ENCODE measurements around the gene EPHA8.

Gene EPHA8

GRCh38 chr1:22626237-22627157, 63.2 kb downstream of the EPHA8 start:
- no peak overlapping the region for H3K4me3 ChIP-seq (ENCODE audit: insufficient read depth, low read depth, low read length, poor library complexity, severe bottlenecking)
- H3K27me3 ChIP-seq (replicated peaks; ENCODE audit: control insufficient read depth, insufficient read depth, low read length, poor library complexity, severe bottlenecking): peaks cover 4% of the 10 kb centered on the region
- H3K4me1 ChIP-seq (ENCODE audit: control insufficient read depth, insufficient read depth, low read length, poor library complexity, severe bottlenecking): no peaks in the 10 kb centered on the region
- H3K9me3 ChIP-seq (ENCODE audit: control insufficient read depth, low read length): no peaks in the 10 kb centered on the region
- no peaks in the 10 kb centered on the region for H3K36me3 ChIP-seq (ENCODE audit: control insufficient read depth, insufficient read depth, low read length)
- H3K27ac ChIP-seq (ENCODE audit: insufficient read depth, low read length, poor library complexity, severe bottlenecking): no peak overlapping the region
- no peak for DNase-seq

GRCh38 chr1:22627331-22627730, 64.0 kb downstream of the EPHA8 start:
- Histone ChIP-seq H3K4me1 (ENCODE audit: control insufficient read depth, insufficient read depth, low read length, poor library complexity, severe bottlenecking) (no peaks in the 10 kb centered on the region), H3K27me3 (replicated peaks; ENCODE audit: control insufficient read depth, insufficient read depth, low read length, poor library complexity, severe bottlenecking) (peaks cover 4% of the 10 kb centered on the region)
- DNase-seq: no peak

GRCh38 chr1:22628698-22629444, 65.6 kb downstream of the EPHA8 start:
- DNase-seq: no peak
- H3K36me3 ChIP-seq (ENCODE audit: control insufficient read depth, insufficient read depth, low read length): no peaks in the 10 kb centered on the region
- H3K27me3 ChIP-seq (replicated peaks; ENCODE audit: control insufficient read depth, insufficient read depth, low read length, poor library complexity, severe bottlenecking): peaks cover 4% of the 10 kb centered on the region
- H3K4me3 ChIP-seq (ENCODE audit: insufficient read depth, low read depth, low read length, poor library complexity, severe bottlenecking): no peak overlapping the region
- no peaks in the 10 kb centered on the region for H3K4me1 ChIP-seq (ENCODE audit: control insufficient read depth, insufficient read depth, low read length, poor library complexity, severe bottlenecking)
- no peaks in the 10 kb centered on the region for H3K9me3 ChIP-seq (ENCODE audit: control insufficient read depth, low read length)
- no peak overlapping the region for H3K27ac ChIP-seq (ENCODE audit: insufficient read depth, low read length, poor library complexity, severe bottlenecking)

More at GRCh38 chr1:22627331-22627730, 64.0 kb downstream of the EPHA8 start:
- H3K9me3 ChIP-seq (ENCODE audit: control insufficient read depth, low read length): no peaks in the 10 kb centered on the region
- no peak overlapping the region for H3K27ac ChIP-seq (ENCODE audit: insufficient read depth, low read length, poor library complexity, severe bottlenecking)
- H3K4me3 ChIP-seq (ENCODE audit: insufficient read depth, low read depth, low read length, poor library complexity, severe bottlenecking): no peak overlapping the region
- no peaks in the 10 kb centered on the region for H3K36me3 ChIP-seq (ENCODE audit: control insufficient read depth, insufficient read depth, low read length)

GRCh38 chr1:22629886-22630285, 66.6 kb downstream of the EPHA8 start:
- Histone ChIP-seq H3K27me3 (replicated peaks; ENCODE audit: control insufficient read depth, insufficient read depth, low read length, poor library complexity, severe bottlenecking) (peaks cover 4% of the 10 kb centered on the region), H3K4me1 (ENCODE audit: control insufficient read depth, insufficient read depth, low read length, poor library complexity, severe bottlenecking) (no peaks in the 10 kb centered on the region), H3K9me3 (ENCODE audit: control insufficient read depth, low read length) (no peaks in the 10 kb centered on the region), H3K4me3 (ENCODE audit: insufficient read depth, low read depth, low read length, poor library complexity, severe bottlenecking) (no peak overlapping the region), H3K36me3 (ENCODE audit: control insufficient read depth, insufficient read depth, low read length) (no peaks in the 10 kb centered on the region), H3K27ac (ENCODE audit: insufficient read depth, low read length, poor library complexity, severe bottlenecking) (no peak overlapping the region)
- DNase-seq: no peak

- H3K27me3 ChIP-seq (replicated peaks; ENCODE audit: control insufficient read depth, insufficient read depth, low read length, poor library complexity, severe bottlenecking): no peaks in the 10 kb centered on the region
Measured at GRCh38 chr1:22633697-22634463, 70.6 kb downstream of the EPHA8 start.

GRCh38 chr1:22635436-22635835, 72.1 kb downstream of the EPHA8 start:
- no peaks in the 10 kb centered on the region for H3K4me1 ChIP-seq (ENCODE audit: control insufficient read depth, insufficient read depth, low read length, poor library complexity, severe bottlenecking)
- no peak overlapping the region for H3K4me3 ChIP-seq (ENCODE audit: insufficient read depth, low read depth, low read length, poor library complexity, severe bottlenecking)
- no peak for DNase-seq
- H3K36me3 ChIP-seq (ENCODE audit: control insufficient read depth, insufficient read depth, low read length): no peaks in the 10 kb centered on the region
- no peak overlapping the region for H3K27ac ChIP-seq (ENCODE audit: insufficient read depth, low read length, poor library complexity, severe bottlenecking)
- H3K9me3 ChIP-seq (ENCODE audit: control insufficient read depth, low read length): no peaks in the 10 kb centered on the region
- no peaks in the 10 kb centered on the region for H3K27me3 ChIP-seq (replicated peaks; ENCODE audit: control insufficient read depth, insufficient read depth, low read length, poor library complexity, severe bottlenecking)

More at GRCh38 chr1:22633697-22634463, 70.6 kb downstream of the EPHA8 start:
- Histone ChIP-seq H3K4me1 (ENCODE audit: control insufficient read depth, insufficient read depth, low read length, poor library complexity, severe bottlenecking) (no peaks in the 10 kb centered on the region), H3K36me3 (ENCODE audit: control insufficient read depth, insufficient read depth, low read length) (no peaks in the 10 kb centered on the region), H3K4me3 (ENCODE audit: insufficient read depth, low read depth, low read length, poor library complexity, severe bottlenecking) (no peak overlapping the region), H3K9me3 (ENCODE audit: control insufficient read depth, low read length) (no peaks in the 10 kb centered on the region), H3K27ac (ENCODE audit: insufficient read depth, low read length, poor library complexity, severe bottlenecking) (no peak overlapping the region)
- no peak for DNase-seq

- Histone ChIP-seq H3K4me3 (ENCODE audit: insufficient read depth, low read depth, low read length, poor library complexity, severe bottlenecking) (no peak within 1 kb of the TSS), H3K9me3 (ENCODE audit: control insufficient read depth, low read length) (no peaks in the 10 kb centered on the region), H3K36me3 (ENCODE audit: control insufficient read depth, insufficient read depth, low read length) (no peaks in the 10 kb centered on the region), H3K27me3 (replicated peaks; ENCODE audit: control insufficient read depth, insufficient read depth, low read length, poor library complexity, severe bottlenecking) (peaks cover 4% of the 10 kb centered on the region), H3K4me1 (ENCODE audit: control insufficient read depth, insufficient read depth, low read length, poor library complexity, severe bottlenecking) (no peaks in the 10 kb centered on the region), H3K27ac (ENCODE audit: insufficient read depth, low read length, poor library complexity, severe bottlenecking) (no peak within 1 kb of the TSS)
- DNase-seq: no peak
Measured at GRCh38 chr1:22636353-22636752, 73.1 kb downstream of the EPHA8 start, which contains the start of gene C1QA. Gene C1QA, plus strand, starts transcription at chr1:22636628. Its CDS starts 989 bp downstream, at chr1:22637617.

GRCh38 chr1:22636927-22637326, 73.6 kb downstream of the EPHA8 start:
- H3K36me3 ChIP-seq (ENCODE audit: control insufficient read depth, insufficient read depth, low read length): no peaks in the 10 kb centered on the region
- no peak overlapping the region for H3K4me3 ChIP-seq (ENCODE audit: insufficient read depth, low read depth, low read length, poor library complexity, severe bottlenecking)
- H3K27ac ChIP-seq (ENCODE audit: insufficient read depth, low read length, poor library complexity, severe bottlenecking): no peak overlapping the region
- H3K27me3 ChIP-seq (replicated peaks; ENCODE audit: control insufficient read depth, insufficient read depth, low read length, poor library complexity, severe bottlenecking): peaks cover 6% of the 10 kb centered on the region
- DNase-seq: no peak
- no peaks in the 10 kb centered on the region for H3K9me3 ChIP-seq (ENCODE audit: control insufficient read depth, low read length)
- no peaks in the 10 kb centered on the region for H3K4me1 ChIP-seq (ENCODE audit: control insufficient read depth, insufficient read depth, low read length, poor library complexity, severe bottlenecking)

- Histone ChIP-seq H3K36me3 (ENCODE audit: control insufficient read depth, insufficient read depth, low read length) (no peaks in the 10 kb centered on the region), H3K4me1 (ENCODE audit: control insufficient read depth, insufficient read depth, low read length, poor library complexity, severe bottlenecking) (no peaks in the 10 kb centered on the region), H3K27ac (ENCODE audit: insufficient read depth, low read length, poor library complexity, severe bottlenecking) (no peak overlapping the region), H3K9me3 (ENCODE audit: control insufficient read depth, low read length) (no peaks in the 10 kb centered on the region), H3K27me3 (replicated peaks; ENCODE audit: control insufficient read depth, insufficient read depth, low read length, poor library complexity, severe bottlenecking) (peaks cover 6% of the 10 kb centered on the region), H3K4me3 (ENCODE audit: insufficient read depth, low read depth, low read length, poor library complexity, severe bottlenecking) (no peak overlapping the region)
- DNase-seq: no peak
Measured at GRCh38 chr1:22637907-22638445, 74.7 kb downstream of the EPHA8 start.

Data from effector memory CD4-positive, alpha-beta T cell (primary cell).